ENCODE data around the gene KCNA5. TPM values are rescaled to one million over a fixed set of nuclear protein-coding genes. Genes with fewer than 3 reads are reported as not detected.

KCNA5 gene
- total RNA-seq, 1 experiment from 2014 or later, result not detected

GRCh38 chr12:5064913-5065490 is 21.3 kb downstream of the KCNA5 start:
- CTCF ChIA-PET, result no interaction called here
- BruUV-seq (replicated peaks), result no TSS peak
- H3K36me3 ChIP-seq (ENCODE audit: insufficient read depth, low read length, poor library complexity, severe bottlenecking), result no peaks in the 10 kb centered on the region
- POLR2A ChIA-PET (ENCODE audit: low non-redundant PET), result no interaction called here
- no peak for DNase-seq (ENCODE audit: low spot score)
- no peaks in the 10 kb centered on the region for H3K9me3 ChIP-seq (ENCODE audit: low read depth, low read length, poor library complexity, severe bottlenecking)
- no peak for TF ChIP-seq EZH2 (IDR thresholded peaks at IDR 0.05; ENCODE audit: borderline replicate concordance, low read depth, low read length, poor library complexity, severe bottlenecking)
- TF ChIP-seq, protein P1, sequence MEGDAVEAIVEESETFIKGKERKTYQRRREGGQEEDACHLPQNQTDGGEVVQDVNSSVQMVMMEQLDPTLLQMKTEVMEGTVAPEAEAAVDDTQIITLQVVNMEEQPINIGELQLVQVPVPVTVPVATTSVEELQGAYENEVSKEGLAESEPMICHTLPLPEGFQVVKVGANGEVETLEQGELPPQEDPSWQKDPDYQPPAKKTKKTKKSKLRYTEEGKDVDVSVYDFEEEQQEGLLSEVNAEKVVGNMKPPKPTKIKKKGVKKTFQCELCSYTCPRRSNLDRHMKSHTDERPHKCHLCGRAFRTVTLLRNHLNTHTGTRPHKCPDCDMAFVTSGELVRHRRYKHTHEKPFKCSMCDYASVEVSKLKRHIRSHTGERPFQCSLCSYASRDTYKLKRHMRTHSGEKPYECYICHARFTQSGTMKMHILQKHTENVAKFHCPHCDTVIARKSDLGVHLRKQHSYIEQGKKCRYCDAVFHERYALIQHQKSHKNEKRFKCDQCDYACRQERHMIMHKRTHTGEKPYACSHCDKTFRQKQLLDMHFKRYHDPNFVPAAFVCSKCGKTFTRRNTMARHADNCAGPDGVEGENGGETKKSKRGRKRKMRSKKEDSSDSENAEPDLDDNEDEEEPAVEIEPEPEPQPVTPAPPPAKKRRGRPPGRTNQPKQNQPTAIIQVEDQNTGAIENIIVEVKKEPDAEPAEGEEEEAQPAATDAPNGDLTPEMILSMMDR (conservative IDR thresholded peaks at IDR 0.05; ENCODE audit: low read depth, low read length), result no peak
- intact Hi-C loops (cut with micrococcal nuclease; ENCODE audit: unreplicated experiment), result no loop called here
- H3K27me3 ChIP-seq (replicated peaks; ENCODE audit: insufficient read depth, low read depth, low read length, poor library complexity), result peaks cover 43% of the 10 kb centered on the region
- no peaks in the 10 kb centered on the region for H3K4me1 ChIP-seq (ENCODE audit: insufficient read depth, low read length, poor library complexity, severe bottlenecking)
- H3K27ac ChIP-seq (ENCODE audit: low read depth, low read length, poor library complexity, severe bottlenecking), result no peak overlapping the region
- no peak overlapping the region for H3K4me3 ChIP-seq (ENCODE audit: low read depth, low read length, poor library complexity, severe bottlenecking)

GRCh38 chr12:5066251-5066650 is 22.6 kb downstream of the KCNA5 start:
- intact Hi-C loops (cut with micrococcal nuclease; ENCODE audit: unreplicated experiment), result no loop called here
- Histone ChIP-seq H3K4me3 (ENCODE audit: low read depth, low read length, poor library complexity, severe bottlenecking) (no peak overlapping the region), H3K27me3 (replicated peaks; ENCODE audit: insufficient read depth, low read depth, low read length, poor library complexity) (peaks cover 37% of the 10 kb centered on the region), H3K9me3 (ENCODE audit: low read depth, low read length, poor library complexity, severe bottlenecking) (no peaks in the 10 kb centered on the region), H3K36me3 (ENCODE audit: insufficient read depth, low read length, poor library complexity, severe bottlenecking) (no peaks in the 10 kb centered on the region), H3K4me1 (ENCODE audit: insufficient read depth, low read length, poor library complexity, severe bottlenecking) (no peaks in the 10 kb centered on the region), H3K27ac (ENCODE audit: low read depth, low read length, poor library complexity, severe bottlenecking) (no peak overlapping the region)
- TF ChIP-seq, protein P1 (conservative IDR thresholded peaks at IDR 0.05; ENCODE audit: low read depth, low read length), result no peak
- DNase-seq (ENCODE audit: low spot score), result no peak
- no TSS peak for BruUV-seq (replicated peaks)
- ChIA-PET POLR2A (ENCODE audit: low non-redundant PET) (no interaction called here), CTCF (no interaction called here)

GRCh38 chr12:5068126-5068525 is 24.4 kb downstream of the KCNA5 start:
- no peaks in the 10 kb centered on the region for H3K36me3 ChIP-seq (ENCODE audit: insufficient read depth, low read length, poor library complexity, severe bottlenecking)
- BruUV-seq (replicated peaks), result no TSS peak
- intact Hi-C loops (cut with micrococcal nuclease; ENCODE audit: unreplicated experiment), result no loop called here
- peaks cover 23% of the 10 kb centered on the region for H3K27me3 ChIP-seq (replicated peaks; ENCODE audit: insufficient read depth, low read depth, low read length, poor library complexity)
- no peaks in the 10 kb centered on the region for H3K4me1 ChIP-seq (ENCODE audit: insufficient read depth, low read length, poor library complexity, severe bottlenecking)
- POLR2A ChIA-PET (ENCODE audit: low non-redundant PET), result no interaction called here
- H3K27ac ChIP-seq (ENCODE audit: low read depth, low read length, poor library complexity, severe bottlenecking), result no peak overlapping the region
- H3K4me3 ChIP-seq (ENCODE audit: low read depth, low read length, poor library complexity, severe bottlenecking), result no peak overlapping the region
- DNase-seq (ENCODE audit: low spot score), result no peak
- no peaks in the 10 kb centered on the region for H3K9me3 ChIP-seq (ENCODE audit: low read depth, low read length, poor library complexity, severe bottlenecking)
- TF ChIP-seq, protein P1 (conservative IDR thresholded peaks at IDR 0.05; ENCODE audit: low read depth, low read length), result no peak
- no peak for TF ChIP-seq EZH2 (IDR thresholded peaks at IDR 0.05; ENCODE audit: borderline replicate concordance, low read depth, low read length, poor library complexity, severe bottlenecking)
- CTCF ChIA-PET, result no interaction called here

Measured in A673 (cell line).